Measurements from ENCODE around the gene FAS.

DNA sequence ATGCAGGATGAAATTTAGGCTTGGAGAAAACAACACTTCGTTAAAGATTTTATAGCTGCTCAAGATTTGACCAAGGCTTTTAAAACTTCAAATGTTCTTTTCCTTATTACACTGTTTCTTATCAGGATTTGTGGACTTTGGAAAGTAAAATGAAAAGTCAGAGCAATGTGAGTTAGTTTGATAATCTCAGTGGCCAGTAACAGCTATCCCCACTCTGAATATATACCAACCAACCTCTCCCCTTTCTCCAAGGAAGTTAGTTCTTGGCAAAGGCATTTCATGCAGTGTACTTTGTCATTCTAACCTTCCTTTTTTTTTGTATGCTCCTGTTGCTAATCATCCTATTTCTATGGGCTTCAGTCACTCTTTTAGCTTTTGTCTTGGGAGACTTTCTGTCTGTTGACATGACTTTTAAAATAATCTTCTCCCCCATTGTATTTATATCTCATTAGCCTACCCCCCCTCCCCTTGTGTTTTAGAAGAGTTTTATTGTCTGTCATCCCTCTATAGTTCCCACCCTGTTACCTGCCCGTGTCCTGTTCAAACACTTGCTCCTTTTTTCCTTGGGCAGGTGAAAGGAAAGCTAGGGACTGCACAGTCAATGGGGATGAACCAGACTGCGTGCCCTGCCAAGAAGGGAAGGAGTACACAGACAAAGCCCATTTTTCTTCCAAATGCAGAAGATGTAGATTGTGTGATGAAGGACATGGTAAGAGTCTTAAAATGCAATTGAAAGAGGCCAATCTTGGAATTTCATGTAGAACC is 16.7 kb downstream of the FAS start:
- TF ChIP-seq, protein P1, sequence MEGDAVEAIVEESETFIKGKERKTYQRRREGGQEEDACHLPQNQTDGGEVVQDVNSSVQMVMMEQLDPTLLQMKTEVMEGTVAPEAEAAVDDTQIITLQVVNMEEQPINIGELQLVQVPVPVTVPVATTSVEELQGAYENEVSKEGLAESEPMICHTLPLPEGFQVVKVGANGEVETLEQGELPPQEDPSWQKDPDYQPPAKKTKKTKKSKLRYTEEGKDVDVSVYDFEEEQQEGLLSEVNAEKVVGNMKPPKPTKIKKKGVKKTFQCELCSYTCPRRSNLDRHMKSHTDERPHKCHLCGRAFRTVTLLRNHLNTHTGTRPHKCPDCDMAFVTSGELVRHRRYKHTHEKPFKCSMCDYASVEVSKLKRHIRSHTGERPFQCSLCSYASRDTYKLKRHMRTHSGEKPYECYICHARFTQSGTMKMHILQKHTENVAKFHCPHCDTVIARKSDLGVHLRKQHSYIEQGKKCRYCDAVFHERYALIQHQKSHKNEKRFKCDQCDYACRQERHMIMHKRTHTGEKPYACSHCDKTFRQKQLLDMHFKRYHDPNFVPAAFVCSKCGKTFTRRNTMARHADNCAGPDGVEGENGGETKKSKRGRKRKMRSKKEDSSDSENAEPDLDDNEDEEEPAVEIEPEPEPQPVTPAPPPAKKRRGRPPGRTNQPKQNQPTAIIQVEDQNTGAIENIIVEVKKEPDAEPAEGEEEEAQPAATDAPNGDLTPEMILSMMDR (IDR thresholded peaks at IDR 0.05; ENCODE audit: poor library complexity), result no peak
- TF ChIP-seq EZH2 (IDR thresholded peaks at IDR 0.05; ENCODE audit: borderline replicate concordance) (no peak), EZH2phosphoT487 (IDR thresholded peaks at IDR 0.05; ENCODE audit: low read depth, severe bottlenecking, unreplicated experiment) (no peak)

All from hepatocyte (in vitro differentiated cells).